A549 (cell line): ENCODE results near the gene LSR.

ENCODE experiments used
- CTCF ChIP-seq: fragments of >200 bp; sonication (Bioruptor Twin); formaldehyde crosslinking; IDR thresholded peaks from 3 replicates; pipeline ENCODE4 v1.5.1; 2016
- HDAC2 ChIP-seq: fragments of 200-600 bp; sonication (generic); IDR thresholded peaks from 2 replicates; pipeline ENCODE4 v1.6.1; 2016
- JUNB ChIP-seq: fragments of >200 bp; sonication (Bioruptor Twin); formaldehyde crosslinking; IDR thresholded peaks from 2 replicates; pipeline ENCODE4 v1.6.1; 2016
- MAX ChIP-seq: IDR thresholded peaks from 2 replicates; pipeline ENCODE4 v1.6.1; 2012
- PHF8 ChIP-seq: fragments of 200-600 bp; sonication (generic); IDR thresholded peaks from 2 replicates; pipeline ENCODE4 v1.6.1; 2016; ENCODE audit warnings: low read depth, mild to moderate bottlenecking, antibody characterized with exemption, moderate library complexity, borderline replicate concordance
- POLR2A ChIP-seq: IDR thresholded peaks from 2 replicates; pipeline ENCODE4 v1.6.1; 2012; ENCODE audit warnings: mild to moderate bottlenecking, low read length
- TF ChIP-seq, protein P1 (sequence below): fragments of 150-350 bp; IDR thresholded peaks from 2 replicates; pipeline ENCODE4 v1.6.1; 2014; ENCODE audit warnings: low read depth, mild to moderate bottlenecking, low read length
- TF ChIP-seq, protein P2 (sequence below): fragments of >200 bp; sonication (Bioruptor Twin); formaldehyde crosslinking; IDR thresholded peaks from 3 replicates; pipeline ENCODE4 v1.6.1; 2016

GRCh38 chr19:35223862-35224505, 24.8 kb upstream of the LSR start:
- TF ChIP-seq, protein P1, sequence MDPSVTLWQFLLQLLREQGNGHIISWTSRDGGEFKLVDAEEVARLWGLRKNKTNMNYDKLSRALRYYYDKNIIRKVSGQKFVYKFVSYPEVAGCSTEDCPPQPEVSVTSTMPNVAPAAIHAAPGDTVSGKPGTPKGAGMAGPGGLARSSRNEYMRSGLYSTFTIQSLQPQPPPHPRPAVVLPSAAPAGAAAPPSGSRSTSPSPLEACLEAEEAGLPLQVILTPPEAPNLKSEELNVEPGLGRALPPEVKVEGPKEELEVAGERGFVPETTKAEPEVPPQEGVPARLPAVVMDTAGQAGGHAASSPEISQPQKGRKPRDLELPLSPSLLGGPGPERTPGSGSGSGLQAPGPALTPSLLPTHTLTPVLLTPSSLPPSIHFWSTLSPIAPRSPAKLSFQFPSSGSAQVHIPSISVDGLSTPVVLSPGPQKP = no peak
- TF ChIP-seq CTCF = no peak
- no peak for TF ChIP-seq PHF8
- no peak for TF ChIP-seq JUNB
- TF ChIP-seq MAX = no peak
- no peak for TF ChIP-seq POLR2A
- TF ChIP-seq, protein P2, sequence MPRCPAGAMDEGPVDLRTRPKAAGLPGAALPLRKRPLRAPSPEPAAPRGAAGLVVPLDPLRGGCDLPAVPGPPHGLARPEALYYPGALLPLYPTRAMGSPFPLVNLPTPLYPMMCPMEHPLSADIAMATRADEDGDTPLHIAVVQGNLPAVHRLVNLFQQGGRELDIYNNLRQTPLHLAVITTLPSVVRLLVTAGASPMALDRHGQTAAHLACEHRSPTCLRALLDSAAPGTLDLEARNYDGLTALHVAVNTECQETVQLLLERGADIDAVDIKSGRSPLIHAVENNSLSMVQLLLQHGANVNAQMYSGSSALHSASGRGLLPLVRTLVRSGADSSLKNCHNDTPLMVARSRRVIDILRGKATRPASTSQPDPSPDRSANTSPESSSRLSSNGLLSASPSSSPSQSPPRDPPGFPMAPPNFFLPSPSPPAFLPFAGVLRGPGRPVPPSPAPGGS = no peak
- no peak for TF ChIP-seq HDAC2
